Activated CD4-positive, alpha-beta T cell treated with anti-CD3 and anti-CD28 coated beads, Interleukin-2, amount 10 ng/mL, durations not matched to agents 24 days and 14 days (primary cell): ENCODE results near the gene RIPOR2. TPM values are rescaled to one million over a fixed set of nuclear protein-coding genes. Genes with fewer than 3 reads are reported as not detected.

ENCODE experiments used
- DNase-seq: peaks from one replicate; pipeline ENCODE4 v3.0.0; 2022
- H3K27ac Mint-ChIP-seq: one replicate; pipeline ENCODE4 v1.8.0; 2022; ENCODE audit warnings: mild to moderate bottlenecking, mixed read lengths
- H3K27me3 Mint-ChIP-seq: one replicate; pipeline ENCODE4 v1.8.0; 2022; ENCODE audit warnings: mixed read lengths
- H3K36me3 Mint-ChIP-seq: one replicate; pipeline ENCODE4 v1.8.0; 2022; ENCODE audit warnings: low read depth, mild to moderate bottlenecking, mixed read lengths
- H3K4me1 Mint-ChIP-seq: one replicate; pipeline ENCODE4 v1.8.0; 2021; ENCODE audit warnings: mixed read lengths
- H3K4me3 Mint-ChIP-seq: one replicate; pipeline ENCODE4 v1.8.0; 2022; ENCODE audit warnings: mild to moderate bottlenecking, moderate library complexity, mixed read lengths
- H3K9me3 Mint-ChIP-seq: one replicate; pipeline ENCODE4 v1.8.0; 2021; ENCODE audit warnings: mixed read lengths
- intact Hi-C: fragments of 100-400 bp; cut with micrococcal nuclease; formaldehyde crosslinking; loops from one replicate; pipeline ENCODE4 v1.15.1; 2023
- total RNA-seq: library from RNA; stranded (reverse); gene quantifications from 2 replicates; pipeline ENCODE4 v1.2.3, GENCODE V29; 2022

The RIPOR2 gene
- total RNA-seq, 1 donor from 2014 or later: 25.3 TPM

- H3K27me3 Mint-ChIP-seq: no peaks in the 10 kb centered on the region
- H3K36me3 Mint-ChIP-seq: peaks cover 80% of the 10 kb centered on the region
- no peaks in the 10 kb centered on the region for H3K9me3 Mint-ChIP-seq
- H3K4me3 Mint-ChIP-seq: no peak overlapping the region
- peak overlapping the region; percentile 2 for H3K27ac Mint-ChIP-seq
- H3K4me1 Mint-ChIP-seq: peaks cover 35% of the 10 kb centered on the region
- intact Hi-C loops: no loop called here
- no peak for DNase-seq
Observed at GRCh38 chr6:24838994-24839393, 96.8 kb downstream of the RIPOR2 start.

GRCh38 chr6:24838081-24838480 is 97.7 kb downstream of the RIPOR2 start:
- Mint-ChIP-seq H3K4me1 (peaks cover 37% of the 10 kb centered on the region), H3K36me3 (peaks cover 80% of the 10 kb centered on the region), H3K27ac (no peak overlapping the region), H3K9me3 (no peaks in the 10 kb centered on the region), H3K27me3 (no peaks in the 10 kb centered on the region), H3K4me3 (no peak overlapping the region)
- DNase-seq: no peak
- intact Hi-C loops: no loop called here

- intact Hi-C loops: no loop called here
- Mint-ChIP-seq H3K27ac (no peak overlapping the region), H3K4me3 (no peak overlapping the region), H3K4me1 (peaks cover 27% of the 10 kb centered on the region), H3K36me3 (peaks cover 75% of the 10 kb centered on the region), H3K27me3 (no peaks in the 10 kb centered on the region), H3K9me3 (no peaks in the 10 kb centered on the region)
- no peak for DNase-seq
Observed at GRCh38 chr6:24836109-24836508, 99.7 kb downstream of the RIPOR2 start.

- Mint-ChIP-seq H3K27me3 (no peaks in the 10 kb centered on the region), H3K27ac (peak overlapping the region; percentile 56), H3K9me3 (no peaks in the 10 kb centered on the region), H3K36me3 (peaks cover 72% of the 10 kb centered on the region), H3K4me1 (peaks cover 12% of the 10 kb centered on the region), H3K4me3 (no peak overlapping the region)
- no peak for DNase-seq
- intact Hi-C loops: no loop called here
Observed at GRCh38 chr6:24833711-24834386, 101.9 kb downstream of the RIPOR2 start.

GRCh38 chr6:24832794-24833193 is 103.0 kb downstream of the RIPOR2 start:
- Mint-ChIP-seq H3K4me1 (peaks cover 12% of the 10 kb centered on the region), H3K9me3 (no peaks in the 10 kb centered on the region)

GRCh38 chr6:24831771-24832716 is 103.7 kb downstream of the RIPOR2 start:
- no peak for DNase-seq
- H3K9me3 Mint-ChIP-seq: no peaks in the 10 kb centered on the region
- H3K4me3 Mint-ChIP-seq: no peak overlapping the region
- no peaks in the 10 kb centered on the region for H3K27me3 Mint-ChIP-seq
- peaks cover 78% of the 10 kb centered on the region for H3K36me3 Mint-ChIP-seq
- peaks cover 12% of the 10 kb centered on the region for H3K4me1 Mint-ChIP-seq
- intact Hi-C loops: no loop called here
- H3K27ac Mint-ChIP-seq: no peak overlapping the region

More at GRCh38 chr6:24832794-24833193, 103.0 kb downstream of the RIPOR2 start:
- DNase-seq: no peak
- intact Hi-C loops: no loop called here
- H3K27ac Mint-ChIP-seq: peak overlapping the region; percentile 20
- no peak overlapping the region for H3K4me3 Mint-ChIP-seq
- H3K27me3 Mint-ChIP-seq: no peaks in the 10 kb centered on the region
- peaks cover 73% of the 10 kb centered on the region for H3K36me3 Mint-ChIP-seq

- intact Hi-C loops: no loop called here
- Mint-ChIP-seq H3K4me1 (peaks cover 10% of the 10 kb centered on the region), H3K27me3 (no peaks in the 10 kb centered on the region), H3K4me3 (no peak overlapping the region), H3K36me3 (peaks cover 72% of the 10 kb centered on the region), H3K27ac (no peak overlapping the region), H3K9me3 (no peaks in the 10 kb centered on the region)
- no peak for DNase-seq
Observed at GRCh38 chr6:24829657-24830056, 106.1 kb downstream of the RIPOR2 start.

- peaks cover 2% of the 10 kb centered on the region for H3K4me1 Mint-ChIP-seq
- no peaks in the 10 kb centered on the region for H3K27me3 Mint-ChIP-seq
- no peak for DNase-seq
- H3K4me3 Mint-ChIP-seq: no peak overlapping the region
- no peaks in the 10 kb centered on the region for H3K9me3 Mint-ChIP-seq
- peaks cover 67% of the 10 kb centered on the region for H3K36me3 Mint-ChIP-seq
- intact Hi-C loops: no loop called here
- H3K27ac Mint-ChIP-seq: no peak overlapping the region
Observed at GRCh38 chr6:24827970-24828369, 107.8 kb downstream of the RIPOR2 start.

- H3K4me1 Mint-ChIP-seq: peaks cover 2% of the 10 kb centered on the region
- no peaks in the 10 kb centered on the region for H3K9me3 Mint-ChIP-seq
- peaks cover 64% of the 10 kb centered on the region for H3K36me3 Mint-ChIP-seq
- intact Hi-C loops: no loop called here
- no peak for DNase-seq
- no peaks in the 10 kb centered on the region for H3K27me3 Mint-ChIP-seq
- H3K27ac Mint-ChIP-seq: peak overlapping the region; percentile 57
- no peak overlapping the region for H3K4me3 Mint-ChIP-seq
Observed at GRCh38 chr6:24827162-24827561, 108.6 kb downstream of the RIPOR2 start.

- peak overlapping the region; percentile 20 for H3K27ac Mint-ChIP-seq
- peaks cover 1% of the 10 kb centered on the region for H3K4me1 Mint-ChIP-seq
- no peak for DNase-seq
- H3K9me3 Mint-ChIP-seq: no peaks in the 10 kb centered on the region
- intact Hi-C loops: no loop called here
- H3K27me3 Mint-ChIP-seq: no peaks in the 10 kb centered on the region
- H3K36me3 Mint-ChIP-seq: peaks cover 59% of the 10 kb centered on the region
- no peak overlapping the region for H3K4me3 Mint-ChIP-seq
Observed at GRCh38 chr6:24825130-24825630, 110.6 kb downstream of the RIPOR2 start.

GRCh38 chr6:24824142-24824938 is 111.4 kb downstream of the RIPOR2 start:
- Mint-ChIP-seq H3K4me3 (no peak overlapping the region), H3K27ac (peak overlapping the region; percentile 49), H3K36me3 (peaks cover 57% of the 10 kb centered on the region), H3K9me3 (no peaks in the 10 kb centered on the region), H3K4me1 (peaks cover 1% of the 10 kb centered on the region), H3K27me3 (no peaks in the 10 kb centered on the region)
- DNase-seq: no peak
- intact Hi-C loops: no loop called here

- Mint-ChIP-seq H3K36me3 (peaks cover 60% of the 10 kb centered on the region), H3K4me3 (no peak overlapping the region), H3K27ac (no peak overlapping the region), H3K9me3 (no peaks in the 10 kb centered on the region), H3K27me3 (no peaks in the 10 kb centered on the region), H3K4me1 (peaks cover 1% of the 10 kb centered on the region)
- no peak for DNase-seq
- intact Hi-C loops: no loop called here
Observed at GRCh38 chr6:24823185-24823584, 112.6 kb downstream of the RIPOR2 start.

- Mint-ChIP-seq H3K27me3 (no peaks in the 10 kb centered on the region), H3K4me1 (peaks cover 1% of the 10 kb centered on the region), H3K27ac (no peak overlapping the region), H3K36me3 (peaks cover 60% of the 10 kb centered on the region), H3K4me3 (no peak overlapping the region), H3K9me3 (no peaks in the 10 kb centered on the region)
- intact Hi-C loops: no loop called here
- DNase-seq: no peak
Observed at GRCh38 chr6:24822696-24823095, 113.1 kb downstream of the RIPOR2 start.
